T-cell (primary cell): Measurements from ENCODE around the gene PHF12. TPM values are rescaled to one million over a fixed set of nuclear protein-coding genes. Genes with fewer than 3 reads are reported as not detected.

Experiments used
- ATAC-seq, 4 experiments: fragments of 200-7000 bp in 3 of 4; fragments of 150-1000 bp in 1 of 4; cut with Tn5 transposase; replicated peaks in 1 of 4; 1 replicate in 3 of 4; 2 replicates in 1 of 4; pipeline ENCODE4 v1.10.0; 2021; ENCODE audit warnings: moderate library complexity in 3 of 4, mild to moderate bottlenecking in 2 of 4, moderate number of reproducible peaks in 1 of 4
- CTCF ChIA-PET, 2 donors: fragments of 300-600 bp; sonication (Branson Sonifier 250); formaldehyde crosslinking; loops; one replicate each; lab custom pipeline; 2022; ENCODE audit warnings: antibody characterized with exemption in 2 of 2; lab: Charles Lee
- POLR2A ChIA-PET, 2 donors: fragments of 300-600 bp; sonication (Branson Sonifier 250); formaldehyde crosslinking; loops; one replicate each; lab custom pipeline; 2022; ENCODE audit warnings: antibody characterized with exemption in 2 of 2; lab: Charles Lee
- DNase-seq, 35 experiments: peaks; one replicate each; pipeline versions ENCODE4 v3.0.0 to v3.0.0-alpha.2; 2013 to 2023
- H3K27ac ChIP-seq: one replicate; pipeline ENCODE4 v1.5.1; 2013; ENCODE audit warnings: low read length
- H3K27me3 ChIP-seq, 2 experiments: replicated peaks in 1 of 2; 1 replicate in 1 of 2; 2 replicates in 1 of 2; pipeline versions ENCODE4 v1.6.1 to v1.7.0; 2013; ENCODE audit warnings: low read length in 1 of 2, mixed read lengths in 1 of 2; ENCODE audit not compliant: control insufficient read depth in 2 of 2, insufficient read depth in 2 of 2; ENCODE audit errors: extremely low read depth in 1 of 2
- H3K36me3 ChIP-seq, 2 donors: 1 replicate in 1 of 2; 2 replicates in 1 of 2; pipeline versions ENCODE4 v1.6.1 to v1.7.0; 2013; ENCODE audit warnings: low read length in 1 of 2; ENCODE audit not compliant: control insufficient read depth in 2 of 2, insufficient read depth in 1 of 2; ENCODE audit errors: extremely low read depth in 1 of 2
- H3K4me1 ChIP-seq, 2 experiments: 1 replicate in 1 of 2; 2 replicates in 1 of 2; pipeline versions ENCODE4 v1.6.1 to v1.7.0; 2013; ENCODE audit warnings: low read length in 2 of 2, mixed read lengths in 1 of 2; ENCODE audit not compliant: insufficient read depth in 2 of 2, control insufficient read depth in 1 of 2; ENCODE audit errors: extremely low read depth in 1 of 2
- H3K4me3 ChIP-seq, 2 donors: 1 replicate in 1 of 2; 2 replicates in 1 of 2; pipeline versions ENCODE4 v1.5.1 to v1.7.0; 2013; ENCODE audit warnings: mild to moderate bottlenecking in 2 of 2, low read length in 1 of 2, moderate library complexity in 1 of 2; ENCODE audit not compliant: control insufficient read depth in 1 of 2; ENCODE audit errors: extremely low read depth in 1 of 2
- H3K9me3 ChIP-seq: 2 replicates; pipeline ENCODE4 v1.7.0; 2013
- H3K27ac Mint-ChIP-seq, 2 donors: one replicate each; pipeline ENCODE4 v1.8.0; 2020 to 2021; ENCODE audit warnings: mild to moderate bottlenecking in 2 of 2, mixed read lengths in 2 of 2
- H3K27me3 Mint-ChIP-seq, 2 donors: one replicate each; pipeline ENCODE4 v1.8.0; 2021 to 2022; ENCODE audit warnings: mixed read lengths in 2 of 2
- H3K36me3 Mint-ChIP-seq: one replicate; pipeline ENCODE4 v1.8.0; 2021; ENCODE audit warnings: mixed read lengths
- H3K4me1 Mint-ChIP-seq, 3 donors: one replicate each; pipeline ENCODE4 v1.8.0; 2020 to 2022; ENCODE audit warnings: mixed read lengths in 3 of 3, mild to moderate bottlenecking in 1 of 3
- H3K4me3 Mint-ChIP-seq, 3 donors: one replicate each; pipeline ENCODE4 v1.8.0; 2020 to 2022; ENCODE audit warnings: mild to moderate bottlenecking in 3 of 3, mixed read lengths in 3 of 3, moderate library complexity in 3 of 3
- H3K9me3 Mint-ChIP-seq, 3 donors: one replicate each; pipeline ENCODE4 v1.8.0; 2020 to 2022; ENCODE audit warnings: mixed read lengths in 3 of 3
- WGBS: methylation state at CpG from one replicate; pipeline ENCODE4 v1.1.5; 2013; ENCODE audit warnings: missing lambda C conversion rate; ENCODE audit not compliant: insufficient coverage; 5-methylcytosine and 5-hydroxymethylcytosine counted together
- total RNA-seq, 35 experiments: library from RNA in 6 of 35; stranded (reverse) in 6 of 35; fragments of 120-200 nt in 1 of 35; gene quantifications; one replicate each; pipeline versions ENCODE4 v1.2.1 to v1.2.4 and lab custom pipeline; 2013 to 2026

PHF12 gene
- total RNA-seq, 5 donors from 2014 or later (not counting 1 experiment from before 2014, with no cell fraction given) = 121 to 176 (median 123) TPM

DNA sequence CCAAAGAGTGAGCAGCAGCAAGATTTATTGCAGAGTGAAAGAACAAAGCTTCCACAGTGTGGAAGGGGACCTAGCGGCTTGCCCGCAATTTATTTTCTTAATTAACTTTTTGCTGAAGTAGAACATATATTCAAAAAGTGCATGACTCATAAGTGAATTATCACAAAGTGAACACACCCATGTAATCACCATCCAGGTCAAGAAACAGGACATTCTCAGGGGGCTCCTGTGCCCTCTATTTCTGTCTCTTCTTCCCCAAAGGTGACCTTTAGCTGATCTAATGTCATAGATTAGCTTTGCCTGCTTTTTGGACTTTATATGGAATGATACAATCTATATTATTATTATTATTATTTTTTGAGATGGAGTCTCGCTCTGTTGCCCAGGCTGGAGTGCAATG lies 76.6 kb downstream of the PHF12 start:
- ChIA-PET POLR2A (no interaction called here), CTCF (no interaction called here)
- H3K27ac ChIP-seq = no peak overlapping the region
- Mint-ChIP-seq H3K4me1 (peaks cover 10 to 16% (median 12%) of the 10 kb centered on the region in 3 donors), H3K9me3 (no peaks in the 10 kb centered on the region), H3K36me3 (peaks cover 11% of the 10 kb centered on the region), H3K27ac (no peak overlapping the region), H3K4me3 (no peak overlapping the region), H3K27me3 (no peaks in the 10 kb centered on the region)
- peaks cover 4 to 17% of the 10 kb centered on the region in 2 donors for H3K36me3 ChIP-seq
- H3K27me3 ChIP-seq = no peaks in the 10 kb centered on the region
- no peak overlapping the region for H3K4me3 ChIP-seq
- peaks cover 7 to 18% of the 10 kb centered on the region in 2 experiments for H3K4me1 ChIP-seq
- ATAC-seq = no peak
- no peaks in the 10 kb centered on the region for H3K9me3 ChIP-seq
- DNase-seq = no peak
- WGBS = no CpG with 5 or more reads among the region's 3 CpGs

DNA sequence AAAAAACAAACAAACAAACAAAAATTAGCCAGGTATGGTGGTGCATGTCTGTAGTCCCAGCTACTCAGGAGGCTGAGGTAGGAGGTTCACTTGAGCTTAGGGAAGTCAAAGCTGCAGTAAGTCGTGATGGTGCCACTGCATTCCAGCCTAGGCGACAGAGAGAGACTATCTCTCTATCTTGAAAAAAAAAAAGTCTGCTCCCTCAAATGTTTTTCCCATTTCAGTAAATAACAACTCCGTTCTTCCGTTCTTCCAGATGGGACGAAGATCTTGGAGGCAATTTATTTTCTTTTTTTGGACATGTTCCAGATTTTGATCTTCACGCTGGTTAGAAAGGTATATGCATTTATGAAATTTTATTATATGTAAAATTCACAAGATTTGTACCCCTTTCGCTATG lies 77.5 kb downstream of the PHF12 start:
- no peaks in the 10 kb centered on the region for H3K27me3 Mint-ChIP-seq
- WGBS = no CpG with 5 or more reads among the region's 7 CpGs
- POLR2A ChIA-PET = interaction anchor here in 1 of 2 donors (0.8 kb wide), 1 partner anchor 61 kb away, joined by 5 read pairs; no protein-coding TSS in a partner anchor

DNA sequence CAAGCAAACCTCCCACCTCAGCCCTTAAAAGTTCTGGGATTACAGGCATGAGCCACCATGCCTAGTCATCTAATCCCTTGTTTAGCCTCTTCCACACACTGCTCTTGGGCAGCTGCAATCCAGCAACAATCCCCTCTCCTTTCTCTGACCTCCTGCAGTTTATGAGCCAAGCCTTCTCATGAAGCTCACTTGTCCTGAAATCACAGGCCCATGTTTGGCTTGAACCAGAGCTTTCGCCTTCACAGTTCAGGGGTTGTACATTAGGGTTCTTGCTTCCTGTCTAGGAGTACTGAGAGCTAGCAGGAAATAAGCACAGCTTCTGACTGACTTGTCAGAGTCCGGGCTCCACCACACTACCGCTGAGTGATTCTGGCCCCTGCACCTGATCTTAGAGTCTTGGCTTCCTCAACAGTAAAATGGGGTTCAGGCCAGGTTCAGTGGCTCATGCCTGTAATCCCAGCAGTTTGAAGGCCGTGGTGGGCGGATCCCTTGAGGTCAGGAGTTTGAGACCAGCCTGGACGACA lies 80.2 kb downstream of the PHF12 start:
- no peaks in the 10 kb centered on the region for H3K9me3 ChIP-seq
- no peaks in the 10 kb centered on the region for H3K36me3 ChIP-seq
- no peak overlapping the region for H3K4me3 ChIP-seq
- peak in 32 of 35 experiments; percentile 10 to 61 (median 30) for DNase-seq
- ATAC-seq = peak; percentile 99 to 100 (median 100)
- peak overlapping the region; percentile 97 to 98 for H3K27ac Mint-ChIP-seq
- H3K36me3 Mint-ChIP-seq = no peaks in the 10 kb centered on the region
- H3K9me3 Mint-ChIP-seq = no peaks in the 10 kb centered on the region
- no peaks in the 10 kb centered on the region for H3K27me3 ChIP-seq
- WGBS = 0% methylated on average over 2 of the region's 6 CpGs
- peak overlapping the region; percentile 82 for H3K27ac ChIP-seq
- ChIA-PET CTCF (interaction anchor here (0.7 to 1.1 kb wide), 8 partner anchors 18 to 167 kb away, joined by 3 to 5 read pairs (median 4); partner anchors contain the start of genes FAM222B (in 1 of the 2) and TLCD1 (in 1 of the 2)), POLR2A (interaction anchor here (0.6 to 0.9 kb wide), 3 partner anchors 46 to 59 kb away, joined by 5 to 7 read pairs (median 6); no protein-coding TSS in a partner anchor)
- peaks cover 7 to 18% of the 10 kb centered on the region in 2 experiments for H3K4me1 ChIP-seq
- H3K27me3 Mint-ChIP-seq = no peaks in the 10 kb centered on the region
- H3K4me1 Mint-ChIP-seq = peaks cover 10 to 16% (median 12%) of the 10 kb centered on the region in 3 donors
- peak overlapping the region in 1 of 3 donors; percentile 36 for H3K4me3 Mint-ChIP-seq

More for the DNA sequence above, 77.5 kb downstream of the PHF12 start:
- no peak overlapping the region for H3K4me3 Mint-ChIP-seq
- H3K27ac Mint-ChIP-seq = peak overlapping the region in 1 of 2 donors; percentile 30
- peaks cover 7 to 18% of the 10 kb centered on the region in 2 experiments for H3K4me1 ChIP-seq
- H3K4me1 Mint-ChIP-seq = peaks cover 10 to 16% (median 12%) of the 10 kb centered on the region in 3 donors
- H3K36me3 Mint-ChIP-seq = peaks cover 8% of the 10 kb centered on the region
- H3K36me3 ChIP-seq = peaks cover 0 to 8% of the 10 kb centered on the region in 2 donors
- H3K9me3 Mint-ChIP-seq = no peaks in the 10 kb centered on the region
- DNase-seq = no peak
- H3K27ac ChIP-seq = no peak overlapping the region
- H3K27me3 ChIP-seq = no peaks in the 10 kb centered on the region
- CTCF ChIA-PET = no interaction called here
- no peaks in the 10 kb centered on the region for H3K9me3 ChIP-seq
- no peak overlapping the region for H3K4me3 ChIP-seq
- no peak for ATAC-seq

DNA sequence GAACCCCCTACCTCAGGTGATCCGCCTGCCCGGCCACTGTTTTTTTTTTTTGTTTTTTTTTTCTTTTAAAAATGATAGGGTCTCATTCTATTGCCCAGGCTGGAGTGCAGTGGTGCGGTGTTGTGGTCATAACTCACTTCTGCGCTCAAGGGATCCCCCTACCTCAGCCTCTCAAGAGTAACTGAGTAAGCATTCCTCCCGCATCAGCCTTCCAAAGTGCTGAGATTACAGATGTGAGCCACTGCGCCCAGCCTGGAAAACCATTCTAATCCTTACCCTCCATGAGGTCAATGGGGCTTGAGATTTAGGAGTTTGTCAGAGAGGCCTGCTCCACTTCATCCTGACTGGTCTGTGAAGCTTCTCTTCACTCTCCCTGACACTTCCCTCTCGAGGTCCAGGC lies 84.0 kb downstream of the PHF12 start:
- ChIA-PET POLR2A (no interaction called here), CTCF (interaction anchor here in 1 of 2 donors (0.6 kb wide), 1 partner anchor 90 kb away, joined by 4 read pairs; no protein-coding TSS in a partner anchor)
- H3K4me1 ChIP-seq = peaks cover 7 to 18% of the 10 kb centered on the region in 2 experiments
- H3K27ac ChIP-seq = no peak overlapping the region
- no peaks in the 10 kb centered on the region for H3K27me3 ChIP-seq
- Mint-ChIP-seq H3K27ac (no peak overlapping the region), H3K9me3 (no peaks in the 10 kb centered on the region), H3K36me3 (no peaks in the 10 kb centered on the region), H3K27me3 (no peaks in the 10 kb centered on the region), H3K4me3 (no peak overlapping the region), H3K4me1 (peaks cover 10 to 15% (median 10%) of the 10 kb centered on the region in 3 donors)
- H3K4me3 ChIP-seq = no peak overlapping the region
- DNase-seq (no peak), ATAC-seq (no peak)
- H3K36me3 ChIP-seq = no peaks in the 10 kb centered on the region
- 80% methylated on average over 1 of the region's 7 CpGs for WGBS
- H3K9me3 ChIP-seq = no peaks in the 10 kb centered on the region

- peaks cover 3 to 6% (median 4%) of the 10 kb centered on the region in 3 donors for H3K4me1 Mint-ChIP-seq
- no peak overlapping the region for H3K4me3 ChIP-seq
- H3K4me3 Mint-ChIP-seq = no peak overlapping the region
- 82% methylated on average over 7 of the region's 13 CpGs for WGBS
- no peaks in the 10 kb centered on the region for H3K36me3 Mint-ChIP-seq
- H3K27ac Mint-ChIP-seq = no peak overlapping the region
- DNase-seq (no peak), ATAC-seq (no peak)
- H3K9me3 Mint-ChIP-seq = no peaks in the 10 kb centered on the region
- no peaks in the 10 kb centered on the region for H3K27me3 ChIP-seq
- no peaks in the 10 kb centered on the region for H3K27me3 Mint-ChIP-seq
- ChIA-PET CTCF (interaction anchor here in 1 of 2 donors (0.7 kb wide), 1 partner anchor 36 kb away, joined by 3 read pairs; the partner anchor contains the start of gene DHRS13), POLR2A (no interaction called here)
- H3K9me3 ChIP-seq = no peaks in the 10 kb centered on the region
- H3K4me1 ChIP-seq = peaks cover 4 to 7% of the 10 kb centered on the region in 2 experiments
- H3K27ac ChIP-seq = no peak overlapping the region
- peaks cover 0 to 7% of the 10 kb centered on the region in 2 donors for H3K36me3 ChIP-seq
Observed at GRCh38 chr17:28865946-28866752, 85.2 kb downstream of the PHF12 start.
